ENCODE results near the gene THSD8.
A peak's percentile ranks its signal among the peaks of the same experiment; 100 is the strongest.
"Not testable (repeated sequence)": the region's sequence is repeated elsewhere in the genome, so short reads cannot be mapped to it uniquely, and the experiment has no call there.

THSD8 gene

DNA sequence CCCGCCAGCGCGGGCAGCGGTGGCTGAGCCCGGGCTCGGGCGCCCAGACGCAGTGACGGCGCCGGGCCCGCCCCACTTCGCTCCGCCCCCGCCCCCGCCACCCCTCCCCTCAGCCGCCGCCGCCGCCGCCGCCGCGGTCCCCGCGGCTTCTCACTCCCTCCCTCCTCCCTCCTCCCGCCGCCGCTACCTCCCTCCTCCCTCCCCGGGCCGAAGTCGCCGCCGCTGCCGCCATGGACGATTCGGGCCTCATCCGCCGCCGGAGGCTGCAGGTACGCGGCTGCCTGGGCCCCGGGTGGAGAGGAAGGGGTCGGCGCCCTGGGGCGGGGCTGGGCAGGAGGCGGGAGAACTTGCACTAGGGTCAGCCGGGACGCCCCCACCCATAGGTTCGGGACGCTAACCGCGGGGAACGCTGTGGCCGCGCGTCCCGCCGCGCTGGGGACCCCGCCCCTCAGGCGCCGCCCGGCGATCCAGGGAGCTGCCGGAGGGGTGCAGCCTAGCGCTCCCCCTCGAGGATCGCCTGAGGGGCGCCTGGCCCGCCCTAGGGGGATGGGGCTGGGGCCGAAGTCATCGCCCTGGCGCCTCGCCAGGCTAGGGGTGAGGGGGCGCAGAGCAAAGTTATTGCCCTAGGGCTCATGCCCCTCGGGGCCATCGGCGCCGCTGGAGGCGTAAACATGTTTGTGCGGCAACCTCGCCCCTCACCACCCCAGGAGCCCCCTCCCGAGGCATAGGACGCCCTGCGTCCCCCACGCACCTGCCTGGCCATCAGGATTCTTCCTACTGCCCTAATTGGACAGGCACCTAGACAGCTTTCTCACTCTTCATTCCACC lies 32.1 kb downstream of the THSD8 start:
- no peak for DNase-seq

- DNase-seq: no peak
These were observed 32.7 kb downstream of the THSD8 start, which contains the start of gene RTBDN for GRCh38 chr19:12834566-12834943. RTBDN (minus strand) TSS chr19:12834579; CDS start chr19:12829979, 4,600 bp downstream.

DNA sequence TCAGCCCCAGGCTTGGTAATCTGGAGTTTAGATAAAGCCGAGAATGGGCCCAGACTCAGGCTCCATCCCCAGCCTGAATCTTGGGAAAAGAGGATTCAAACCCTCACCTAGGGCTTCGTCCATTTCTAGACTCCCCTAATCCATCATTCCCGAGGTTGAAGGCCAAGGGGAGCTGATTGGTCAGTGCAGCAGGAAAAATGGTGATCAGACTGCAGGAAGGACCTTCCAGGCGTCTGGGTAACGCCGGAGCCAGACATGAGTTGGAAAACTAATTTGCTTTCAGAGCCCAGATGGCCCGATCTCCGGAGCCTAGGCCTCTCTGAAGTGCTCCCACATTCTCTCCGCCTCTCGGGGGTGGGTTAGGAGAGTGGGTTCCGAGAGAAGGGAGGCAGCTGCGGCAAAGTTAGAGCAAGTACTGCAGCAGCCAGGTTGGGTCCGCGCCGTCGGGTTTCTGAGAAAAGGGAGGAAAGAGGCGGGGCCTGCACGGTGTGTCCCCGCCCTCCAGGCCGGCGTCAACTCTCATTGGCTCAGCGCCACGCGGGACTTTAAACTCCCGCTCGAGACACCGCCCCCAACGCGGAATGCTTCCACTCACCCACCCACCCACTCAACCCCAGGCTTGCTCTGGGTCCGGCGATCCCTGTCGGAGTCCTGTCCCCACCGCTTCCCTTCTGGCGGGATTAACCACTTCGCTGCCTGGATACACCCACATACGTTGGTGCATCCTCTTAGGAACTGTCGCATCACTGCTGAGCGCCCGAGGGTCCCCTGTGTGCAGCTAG lies 33.3 kb downstream of the THSD8 start:
- DNase-seq: no peak

DNA sequence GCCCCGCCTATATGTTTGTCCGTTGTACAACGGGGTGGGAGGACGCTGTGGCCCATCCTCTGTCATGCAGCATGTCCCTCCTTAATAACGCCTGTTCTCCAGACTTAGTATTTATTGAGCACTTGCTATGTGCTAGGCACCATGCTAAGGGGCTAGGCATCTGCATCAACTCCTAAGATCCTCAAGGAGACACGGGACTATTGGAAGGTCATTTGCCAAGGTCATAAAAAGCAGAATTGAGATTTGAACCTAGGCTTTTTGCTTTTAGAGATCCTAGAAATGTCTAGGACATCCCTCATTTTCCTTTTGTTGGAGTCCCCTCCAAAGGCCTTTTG lies 34.6 kb downstream of the THSD8 start:
- no peak for DNase-seq

DNA sequence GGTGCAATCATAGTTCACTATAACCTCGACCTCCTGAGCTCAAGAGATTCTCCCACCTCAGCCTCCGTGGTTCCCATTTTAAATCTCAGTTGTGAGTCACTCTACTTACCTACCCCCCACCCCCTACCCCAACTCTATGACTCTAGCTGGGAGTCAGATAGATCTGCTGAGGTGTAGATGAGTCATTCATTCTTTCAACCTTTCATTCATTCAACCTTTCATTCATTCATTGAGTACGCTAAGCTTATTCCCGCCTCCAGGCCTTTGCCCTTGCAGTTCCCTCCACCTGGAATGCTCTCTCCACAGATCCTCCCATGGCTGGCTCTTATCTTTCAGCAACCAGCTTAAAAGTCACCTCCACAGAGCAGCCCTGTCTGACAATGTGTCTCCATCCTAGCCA lies 35.4 kb downstream of the THSD8 start:
- DNase-seq: no peak

DNA sequence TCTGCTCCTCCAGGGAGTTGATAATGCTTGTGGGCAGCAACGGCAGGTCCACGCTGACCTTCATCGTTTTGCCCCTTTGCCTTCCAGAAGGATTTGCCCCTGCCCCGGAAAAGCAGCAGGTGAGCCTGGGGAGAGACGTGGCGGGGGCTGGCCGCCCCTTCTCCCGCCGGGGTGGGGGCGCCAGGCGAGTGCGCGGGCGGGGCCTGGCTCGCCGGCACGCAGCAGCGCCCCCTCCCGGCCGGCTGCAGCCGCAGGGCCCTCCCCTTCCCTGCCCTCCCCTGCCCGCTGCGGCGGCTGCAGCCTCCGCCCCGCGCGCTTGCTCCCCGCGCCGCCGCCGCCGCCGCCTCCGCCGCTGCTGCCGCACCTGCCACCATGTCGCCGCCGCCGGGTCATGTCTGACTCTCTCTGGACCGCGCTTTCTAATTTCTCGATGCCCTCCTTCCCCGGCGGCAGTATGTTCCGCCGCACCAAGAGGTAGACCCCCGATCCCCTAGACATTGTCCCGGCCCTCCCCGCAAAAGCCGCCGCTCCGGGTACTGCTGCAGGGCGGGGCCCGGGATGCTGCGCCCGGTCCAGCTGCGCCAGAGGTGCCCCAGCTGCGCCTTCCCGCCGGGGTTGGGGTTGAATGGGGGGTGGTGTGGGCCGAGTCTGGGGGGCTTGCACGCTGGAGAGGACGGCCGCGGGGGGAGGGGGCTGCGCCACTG lies 36.5 kb downstream of the THSD8 start, which contains the start of gene MAST1:
TSS of gene MAST1 (plus strand) at position 334 of the 704 bp plus-strand sequence. CDS start at position 392, 58 bp downstream.
- no peak for DNase-seq

- no peak for DNase-seq
These were observed 37.3 kb downstream of the THSD8 start for GRCh38 chr19:12838886-12839756.

DNA sequence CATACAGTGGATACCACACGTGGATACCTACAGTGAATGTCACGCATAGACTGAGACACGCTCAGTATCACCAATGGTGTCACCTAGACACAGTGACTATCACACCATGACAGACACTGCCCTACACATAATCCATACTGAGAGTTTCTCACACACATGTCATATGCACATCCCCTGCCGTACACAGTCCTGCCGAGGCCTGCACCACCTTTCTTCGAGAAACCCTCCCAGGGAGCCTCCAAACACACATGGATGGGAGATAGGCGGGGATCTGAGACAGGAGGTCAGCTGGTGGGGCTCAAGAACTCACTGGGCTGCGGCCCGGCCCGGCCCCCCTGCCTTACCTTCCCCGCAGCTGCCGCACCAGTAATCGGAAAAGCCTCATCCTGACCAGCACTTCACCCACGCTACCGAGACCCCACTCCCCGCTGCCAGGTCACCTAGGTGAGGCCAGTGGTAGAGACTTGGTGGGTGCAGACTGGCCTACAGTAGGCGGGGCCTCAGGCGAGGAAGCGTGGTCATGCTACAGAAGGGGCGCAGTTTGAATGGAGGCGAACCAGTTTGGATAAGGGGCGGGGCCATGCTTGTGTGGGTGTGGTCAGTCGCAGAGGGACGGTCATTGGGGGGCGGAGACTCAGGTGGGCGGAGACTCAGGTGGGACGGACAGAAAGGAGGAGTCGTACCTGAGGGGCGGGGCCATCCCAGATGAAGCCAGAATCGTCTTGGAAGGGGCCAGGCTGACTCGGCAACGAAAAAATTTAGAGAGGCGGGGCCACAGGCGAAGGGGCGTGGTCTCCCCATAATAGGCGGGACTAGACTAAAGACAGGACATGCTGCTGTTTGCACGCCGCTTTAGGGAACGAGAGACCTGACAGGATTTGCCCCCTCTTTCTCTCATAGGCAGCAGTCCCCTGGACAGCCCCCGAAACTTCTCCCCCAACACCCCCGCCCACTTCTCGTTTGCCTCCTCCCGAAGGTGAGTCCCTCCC lies 38.5 kb downstream of the THSD8 start:
- DNase-seq: peak; percentile 27

DNA sequence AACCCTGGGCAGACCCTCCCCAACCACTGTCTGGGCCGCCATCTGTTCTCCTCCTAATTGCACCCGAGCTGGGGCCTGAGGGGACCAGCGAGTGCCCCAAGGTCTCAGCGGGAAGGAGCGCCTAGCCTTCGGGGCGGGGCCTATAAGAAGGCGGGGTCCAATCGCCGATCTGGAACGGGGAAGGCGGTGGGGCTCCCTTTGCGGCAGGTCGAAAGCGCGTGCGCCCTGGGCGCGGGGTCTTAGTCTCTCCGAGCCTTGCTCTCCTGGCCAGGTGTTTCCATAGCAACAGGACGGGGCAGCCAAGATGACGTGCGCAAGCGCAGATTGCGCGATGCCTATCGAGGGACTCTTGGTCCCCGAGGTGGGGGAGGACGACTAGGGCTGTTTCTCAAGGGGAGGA lies 39.2 kb downstream of the THSD8 start:
- no peak for DNase-seq

GRCh38 chr19:12842511-12842910 lies 40.6 kb downstream of the THSD8 start:
- DNase-seq: no peak

GRCh38 chr19:12843328-12843727 lies 41.5 kb downstream of the THSD8 start:
- no peak for DNase-seq

- DNase-seq: no peak
These were observed 42.3 kb downstream of the THSD8 start for GRCh38 chr19:12843999-12844732.

GRCh38 chr19:12846613-12847012 lies 44.7 kb downstream of the THSD8 start:
- not testable (repeated sequence) for DNase-seq

- DNase-seq: peak; percentile 53
These were observed 45.6 kb downstream of the THSD8 start for GRCh38 chr19:12847159-12848139.
